K562 (cell line): ENCODE data around the gene AURKB. TPM values are rescaled to one million over a fixed set of nuclear protein-coding genes. Genes with fewer than 3 reads are reported as not detected.
A peak's percentile ranks its signal among the peaks of the same experiment; 100 is the strongest.

Experiments used
- ADNP ChIP-seq: fragments of 200-800 bp; sonication (Bioruptor generic); IDR thresholded peaks from 2 replicates; pipeline ENCODE4 v1.6.1; 2016; ENCODE audit warnings: missing genetic modification characterization, missing compliant biosample characterization
- BRD9 ChIP-seq: fragments of 450-650 bp; IDR thresholded peaks from 2 replicates; pipeline ENCODE4 v1.6.1; 2018; ENCODE audit warnings: low read depth; ENCODE audit not compliant: partially characterized antibody
- HNRNPH1 ChIP-seq: fragments of 200-400 bp; formaldehyde crosslinking; optimal IDR thresholded peaks from 2 replicates; pipeline ENCODE3; 2017; ENCODE audit warnings: low read depth, mild to moderate bottlenecking, low read length, moderate library complexity
- HOXB6 ChIP-seq: fragments of 250-450 bp; sonication (Bioruptor Pico); IDR thresholded peaks from 2 replicates; pipeline ENCODE4 v1.5.1; 2022; ENCODE audit warnings: mild to moderate bottlenecking, borderline replicate concordance
- KAT2B ChIP-seq: IDR thresholded peaks from one replicate; pipeline ENCODE4 v1.6.1; 2012; ENCODE audit warnings: low read depth, mild to moderate bottlenecking, control low read depth, inconsistent platforms, low read length, moderate library complexity
- NFIX ChIP-seq: fragments of 250-450 bp; sonication (Bioruptor Pico); IDR thresholded peaks from 2 replicates; pipeline ENCODE4 v1.4.0; 2020; ENCODE audit warnings: low read depth, mild to moderate bottlenecking, moderate library complexity
- PHB2 ChIP-seq: fragments of 450-650 bp; IDR thresholded peaks from 2 replicates; pipeline ENCODE4 v1.6.1; 2017; ENCODE audit warnings: low read depth
- POLR2AphosphoS5 ChIP-seq: IDR thresholded peaks from 2 replicates; pipeline ENCODE4 v1.6.1; 2011; ENCODE audit warnings: mild to moderate bottlenecking, low read depth, low read length, moderate library complexity; ENCODE audit not compliant: control insufficient read depth, insufficient read depth
- PRPF4 ChIP-seq: fragments of 200-400 bp; formaldehyde crosslinking; IDR thresholded peaks from one replicate; pipeline ENCODE4 v1.6.1; 2017; ENCODE audit warnings: low read length, low read depth, mild to moderate bottlenecking; ENCODE audit not compliant: insufficient read depth, poor library complexity, severe bottlenecking
- RB1 ChIP-seq: fragments of 450-650 bp; IDR thresholded peaks from 2 replicates; pipeline ENCODE4 v1.6.1; 2017; ENCODE audit warnings: low read depth, mild to moderate bottlenecking
- SIX5 ChIP-seq, 2 experiments: IDR thresholded peaks; 2 replicates each; pipeline ENCODE4 v1.6.1; 2011; ENCODE audit warnings: low read length in 2 of 2, borderline replicate concordance in 1 of 2, low read depth in 1 of 2, mild to moderate bottlenecking in 1 of 2, moderate library complexity in 1 of 2; ENCODE audit not compliant: insufficient read depth in 1 of 2
- SNIP1 ChIP-seq: fragments of 450-650 bp; IDR thresholded peaks from 2 replicates; pipeline ENCODE4 v1.7.1; 2017; ENCODE audit warnings: low read depth, mild to moderate bottlenecking
- TAL1 ChIP-seq: fragments of 450-650 bp; IDR thresholded peaks from 2 replicates; pipeline ENCODE4 v1.6.1; 2016; ENCODE audit warnings: mild to moderate bottlenecking
- XRCC3 ChIP-seq: fragments of 450-650 bp; IDR thresholded peaks from 2 replicates; pipeline ENCODE4 v1.6.1; 2017; ENCODE audit warnings: mild to moderate bottlenecking, moderate library complexity
- ZNF282 ChIP-seq: sonication (generic); formaldehyde crosslinking; IDR thresholded peaks from 2 replicates; pipeline ENCODE4 v1.8.1; 2023; ENCODE audit warnings: missing genetic modification reagents
- ZNF584 ChIP-seq: fragments of 200-800 bp; sonication (Bioruptor generic); IDR thresholded peaks from 2 replicates; pipeline ENCODE4 v1.6.1; 2016; ENCODE audit warnings: low read depth, mild to moderate bottlenecking, missing genetic modification characterization, missing compliant biosample characterization
- ZNF695 ChIP-seq: fragments of 450-650 bp; formaldehyde crosslinking; IDR thresholded peaks from 2 replicates; pipeline ENCODE4 v1.4.0; 2020; ENCODE audit warnings: mild to moderate bottlenecking, moderate library complexity
- ZNF76 ChIP-seq: fragments of 250-450 bp; sonication (Bioruptor Pico); IDR thresholded peaks from 2 replicates; pipeline ENCODE4 v1.4.0; 2020; ENCODE audit warnings: mild to moderate bottlenecking, moderate library complexity, borderline replicate concordance
- polyA plus RNA-seq, 8 experiments: library from polyadenylated mRNA; depleted of rRNA in 4 of 8; stranded (reverse) in 5 of 8; unstranded in 3 of 8; fragments of >200 nt; fragmentation: Nextera tagmentation in 2 of 8; fragmentation: Illumina TruSeq in 1 of 8; extraction: Ambion mirVana in 2 of 8; extraction: Trizol in 1 of 8; gene quantifications; 2 replicates each; pipeline versions ENCODE4 v1.2.1 to v1.2.3, GENCODE V29; 2011 to 2014; ENCODE audit warnings: inconsistent platforms in 1 of 8, missing spikeins in 1 of 8
- total RNA-seq, 7 experiments: library from RNA; depleted of rRNA in 6 of 7; stranded (reverse); fragments of >200 nt in 6 of 7; fragmentation: Illumina TruSeq in 2 of 7; extraction: Trizol in 2 of 7; gene quantifications; 2 replicates each; pipeline versions ENCODE4 v1.2.1 to v1.2.3, GENCODE V29; 2011 to 2021; ENCODE audit warnings: low replicate concordance in 1 of 7
- TF ChIP-seq, protein P1 (sequence below): sonication (generic); formaldehyde crosslinking; IDR thresholded peaks from 2 replicates; pipeline ENCODE4 v1.8.1; 2022; ENCODE audit warnings: missing genetic modification reagents
- TF ChIP-seq, protein P2 (sequence below): sonication (generic); formaldehyde crosslinking; IDR thresholded peaks from 2 replicates; pipeline ENCODE4 v1.8.0; 2023; ENCODE audit warnings: missing genetic modification reagents, mild to moderate bottlenecking, borderline replicate concordance
- TF ChIP-seq, protein P3 (sequence below): IDR thresholded peaks from 2 replicates; pipeline ENCODE4 v1.6.1; 2011; ENCODE audit not compliant: insufficient read length; ENCODE audit errors: extremely low read depth

Gene AURKB
- total and polyA plus RNA-seq, 9 of the 15 experiments (the other 6 are each of a cell fraction or from before 2014, with no cell fraction given): 27.2 to 114 (median 74.8) TPM

DNA sequence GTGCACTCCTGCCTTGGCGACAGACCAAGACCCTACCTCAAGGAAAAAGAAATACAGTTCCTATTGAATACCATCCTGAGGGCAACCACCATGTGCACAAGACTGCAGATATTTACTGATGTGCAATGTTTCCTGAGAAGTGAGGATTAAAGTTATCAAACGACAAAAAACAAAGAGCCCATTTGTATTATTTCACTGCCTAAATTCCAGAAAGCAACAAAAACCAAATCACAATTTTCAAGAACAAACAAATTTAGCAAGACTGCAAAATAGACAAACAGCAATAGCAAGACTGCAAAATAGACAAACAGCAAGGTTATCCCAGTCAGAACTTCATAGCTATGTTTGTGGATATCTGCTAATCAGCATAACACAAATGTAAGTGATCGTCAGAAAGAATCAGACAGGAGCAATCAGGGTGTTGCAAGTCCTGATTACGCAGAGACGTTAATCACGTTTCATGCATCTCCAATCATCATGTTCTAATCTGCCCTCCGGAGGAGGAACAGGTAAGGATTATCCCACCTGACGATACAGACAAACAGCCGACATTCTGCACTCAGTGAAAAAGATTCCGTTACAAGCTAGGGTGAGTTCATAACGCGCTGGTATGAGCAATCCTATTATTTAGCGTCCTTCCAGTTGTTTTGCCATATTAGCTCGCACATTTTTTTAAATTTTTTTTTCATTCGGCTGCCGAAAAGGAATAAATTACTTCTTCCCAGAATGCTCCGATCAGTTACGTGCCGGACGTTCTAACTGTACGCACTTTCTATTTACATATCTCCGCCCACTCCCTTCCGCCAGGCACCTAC is 37.1 kb downstream of the AURKB start (continued):
- TF ChIP-seq RB1: peak; percentile 78
- TF ChIP-seq ZNF76 (CRISPR knock-in tag): no peak
- peak; percentile 92 for TF ChIP-seq HOXB6
- no peak for TF ChIP-seq ZNF282 (CRISPR knock-in tag)
- no peak; the same call in 1 of the 2 replicates for TF ChIP-seq PHB2
- peak; percentile 49; the same call in 1 of the 2 replicates for TF ChIP-seq ZNF584 (CRISPR knock-in tag)
- TF ChIP-seq HNRNPH1: no peak
- no peak for TF ChIP-seq SIX5 (IDR thresholded peaks at IDR 0.05; ENCODE audit: borderline replicate concordance in 1 of 2, insufficient read depth in 1 of 2, low read depth in 1 of 2, low read length in 2 of 2)
- TF ChIP-seq NFIX (CRISPR knock-in tag): no peak
- TF ChIP-seq ADNP (tag): no peak
- TF ChIP-seq TAL1: peak; percentile 71
- TF ChIP-seq KAT2B: no peak
- peak; percentile 100 for TF ChIP-seq POLR2AphosphoS5
- TF ChIP-seq SNIP1: no peak; the same call in 1 of the 2 replicates
- TF ChIP-seq, protein P1, sequence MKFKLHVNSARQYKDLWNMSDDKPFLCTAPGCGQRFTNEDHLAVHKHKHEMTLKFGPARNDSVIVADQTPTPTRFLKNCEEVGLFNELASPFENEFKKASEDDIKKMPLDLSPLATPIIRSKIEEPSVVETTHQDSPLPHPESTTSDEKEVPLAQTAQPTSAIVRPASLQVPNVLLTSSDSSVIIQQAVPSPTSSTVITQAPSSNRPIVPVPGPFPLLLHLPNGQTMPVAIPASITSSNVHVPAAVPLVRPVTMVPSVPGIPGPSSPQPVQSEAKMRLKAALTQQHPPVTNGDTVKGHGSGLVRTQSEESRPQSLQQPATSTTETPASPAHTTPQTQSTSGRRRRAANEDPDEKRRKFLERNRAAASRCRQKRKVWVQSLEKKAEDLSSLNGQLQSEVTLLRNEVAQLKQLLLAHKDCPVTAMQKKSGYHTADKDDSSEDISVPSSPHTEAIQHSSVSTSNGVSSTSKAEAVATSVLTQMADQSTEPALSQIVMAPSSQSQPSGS: no peak
- TF ChIP-seq ZNF695: 0 out of 2 replicates have a peak, but pooled peaks have one; percentile 79
- TF ChIP-seq XRCC3: no peak; the same call in 1 of the 2 replicates
- TF ChIP-seq BRD9: no peak
- TF ChIP-seq, protein P2, sequence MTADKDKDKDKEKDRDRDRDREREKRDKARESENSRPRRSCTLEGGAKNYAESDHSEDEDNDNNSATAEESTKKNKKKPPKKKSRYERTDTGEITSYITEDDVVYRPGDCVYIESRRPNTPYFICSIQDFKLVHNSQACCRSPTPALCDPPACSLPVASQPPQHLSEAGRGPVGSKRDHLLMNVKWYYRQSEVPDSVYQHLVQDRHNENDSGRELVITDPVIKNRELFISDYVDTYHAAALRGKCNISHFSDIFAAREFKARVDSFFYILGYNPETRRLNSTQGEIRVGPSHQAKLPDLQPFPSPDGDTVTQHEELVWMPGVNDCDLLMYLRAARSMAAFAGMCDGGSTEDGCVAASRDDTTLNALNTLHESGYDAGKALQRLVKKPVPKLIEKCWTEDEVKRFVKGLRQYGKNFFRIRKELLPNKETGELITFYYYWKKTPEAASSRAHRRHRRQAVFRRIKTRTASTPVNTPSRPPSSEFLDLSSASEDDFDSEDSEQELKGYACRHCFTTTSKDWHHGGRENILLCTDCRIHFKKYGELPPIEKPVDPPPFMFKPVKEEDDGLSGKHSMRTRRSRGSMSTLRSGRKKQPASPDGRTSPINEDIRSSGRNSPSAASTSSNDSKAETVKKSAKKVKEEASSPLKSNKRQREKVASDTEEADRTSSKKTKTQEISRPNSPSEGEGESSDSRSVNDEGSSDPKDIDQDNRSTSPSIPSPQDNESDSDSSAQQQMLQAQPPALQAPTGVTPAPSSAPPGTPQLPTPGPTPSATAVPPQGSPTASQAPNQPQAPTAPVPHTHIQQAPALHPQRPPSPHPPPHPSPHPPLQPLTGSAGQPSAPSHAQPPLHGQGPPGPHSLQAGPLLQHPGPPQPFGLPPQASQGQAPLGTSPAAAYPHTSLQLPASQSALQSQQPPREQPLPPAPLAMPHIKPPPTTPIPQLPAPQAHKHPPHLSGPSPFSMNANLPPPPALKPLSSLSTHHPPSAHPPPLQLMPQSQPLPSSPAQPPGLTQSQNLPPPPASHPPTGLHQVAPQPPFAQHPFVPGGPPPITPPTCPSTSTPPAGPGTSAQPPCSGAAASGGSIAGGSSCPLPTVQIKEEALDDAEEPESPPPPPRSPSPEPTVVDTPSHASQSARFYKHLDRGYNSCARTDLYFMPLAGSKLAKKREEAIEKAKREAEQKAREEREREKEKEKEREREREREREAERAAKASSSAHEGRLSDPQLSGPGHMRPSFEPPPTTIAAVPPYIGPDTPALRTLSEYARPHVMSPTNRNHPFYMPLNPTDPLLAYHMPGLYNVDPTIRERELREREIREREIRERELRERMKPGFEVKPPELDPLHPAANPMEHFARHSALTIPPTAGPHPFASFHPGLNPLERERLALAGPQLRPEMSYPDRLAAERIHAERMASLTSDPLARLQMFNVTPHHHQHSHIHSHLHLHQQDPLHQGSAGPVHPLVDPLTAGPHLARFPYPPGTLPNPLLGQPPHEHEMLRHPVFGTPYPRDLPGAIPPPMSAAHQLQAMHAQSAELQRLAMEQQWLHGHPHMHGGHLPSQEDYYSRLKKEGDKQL (CRISPR knock-in tag): no peak
- TF ChIP-seq PRPF4: no peak
- TF ChIP-seq, protein P3, sequence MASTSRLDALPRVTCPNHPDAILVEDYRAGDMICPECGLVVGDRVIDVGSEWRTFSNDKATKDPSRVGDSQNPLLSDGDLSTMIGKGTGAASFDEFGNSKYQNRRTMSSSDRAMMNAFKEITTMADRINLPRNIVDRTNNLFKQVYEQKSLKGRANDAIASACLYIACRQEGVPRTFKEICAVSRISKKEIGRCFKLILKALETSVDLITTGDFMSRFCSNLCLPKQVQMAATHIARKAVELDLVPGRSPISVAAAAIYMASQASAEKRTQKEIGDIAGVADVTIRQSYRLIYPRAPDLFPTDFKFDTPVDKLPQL: peak; percentile 99
